Transverse colon (tissue), 4 donors: ENCODE results near the gene PSMG3. TPM values are rescaled to one million over a fixed set of nuclear protein-coding genes. Genes with fewer than 3 reads are reported as not detected.

ENCODE experiments used
- DNase-seq: peaks from one replicate; pipeline ENCODE4 v3.0.0-alpha.2; 2019
- H3K27ac ChIP-seq, 4 donors: fragments of 200-600 bp; sonication (generic); 2 replicates each; pipeline ENCODE4 v1.5.1; 2016 to 2018; ENCODE audit warnings: inconsistent platforms in 4 of 4
- H3K27me3 ChIP-seq: fragments of 200-600 bp; sonication (generic); 2 replicates; pipeline ENCODE4 v1.5.1; 2017; ENCODE audit warnings: inconsistent platforms
- H3K36me3 ChIP-seq, 4 donors: fragments of 200-600 bp; sonication (generic); 2 replicates each; pipeline ENCODE4 v1.5.1; 2017 to 2019; ENCODE audit warnings: inconsistent platforms in 4 of 4
- H3K4me1 ChIP-seq, 4 donors: fragments of 200-600 bp; sonication (generic); 2 replicates each; pipeline ENCODE4 v1.5.1; 2017 to 2020; ENCODE audit warnings: inconsistent platforms in 4 of 4
- H3K4me3 ChIP-seq, 4 donors: fragments of 200-600 bp; sonication (generic); 1 replicate in 1 of 4; 2 replicates in 3 of 4; pipeline versions ENCODE4 v1.5.1 to v1.6.1; 2017 to 2019; ENCODE audit warnings: inconsistent platforms in 4 of 4
- H3K9me3 ChIP-seq, 2 donors: fragments of 200-600 bp; sonication (generic); 2 replicates each; pipeline ENCODE4 v1.5.1; 2017 to 2019; ENCODE audit warnings: inconsistent platforms in 2 of 2
- EP300 ChIP-seq: sonication (generic); formaldehyde crosslinking; IDR thresholded peaks from one replicate; pipeline ENCODE4 v1.6.1; 2017; ENCODE audit warnings: antibody characterized with exemption, low read depth
- POLR2A ChIP-seq: fragments of 450-650 bp; IDR thresholded peaks from one replicate; pipeline ENCODE4 v1.6.1; 2016; ENCODE audit warnings: antibody characterized with exemption, mild to moderate bottlenecking, moderate library complexity
- POLR2AphosphoS5 ChIP-seq, 3 donors: sonication (generic); formaldehyde crosslinking; IDR thresholded peaks; one replicate each; pipeline ENCODE4 v1.6.1; 2016; ENCODE audit warnings: antibody characterized with exemption in 3 of 3
- WGBS, 2 donors: methylation state at CpG; one replicate each; pipeline ENCODE4 v1.1.5; 2018; ENCODE audit warnings: low coverage in 1 of 2; 5-methylcytosine and 5-hydroxymethylcytosine counted together
- in situ Hi-C, 4 donors: fragments of 200-750 bp; cut with MboI; loops; one replicate each; pipeline versions ENCODE4 v1.15.0 to v1.15.1; 2017; ENCODE audit warnings: low sequenced_read_pairs in 3 of 4, low pct_ligation_motif_present in 1 of 4, low pct_unique_long_range_greater_than_20kb in 1 of 4
- intact Hi-C: fragments of 100-400 bp; cut with DNase I; formaldehyde crosslinking; loops from one replicate; pipeline ENCODE4 v1.15.1; 2023; ENCODE audit warnings: low total_unique reads
- total RNA-seq, 4 donors: library from RNA; depleted of rRNA; stranded (reverse); fragments of >200 nt; gene quantifications; one replicate each; pipeline ENCODE4 v1.1.0, GENCODE V29; 2016
- TF ChIP-seq, protein P1 (sequence below), 5 experiments: fragments of 200-600 bp in 3 of 5; fragments of 450-650 bp in 2 of 5; sonication (generic) in 3 of 5; IDR thresholded peaks; 1 replicate in 2 of 5; 2 replicates in 3 of 5; pipeline ENCODE4 v1.5.1; 2016 to 2017; ENCODE audit warnings: antibody characterized with exemption in 5 of 5, inconsistent platforms in 3 of 5, mild to moderate bottlenecking in 2 of 5, moderate library complexity in 1 of 5

The PSMG3 gene
- total RNA-seq, 4 donors from 2014 or later = 7.1 to 41.9 (median 27.6) TPM

DNA sequence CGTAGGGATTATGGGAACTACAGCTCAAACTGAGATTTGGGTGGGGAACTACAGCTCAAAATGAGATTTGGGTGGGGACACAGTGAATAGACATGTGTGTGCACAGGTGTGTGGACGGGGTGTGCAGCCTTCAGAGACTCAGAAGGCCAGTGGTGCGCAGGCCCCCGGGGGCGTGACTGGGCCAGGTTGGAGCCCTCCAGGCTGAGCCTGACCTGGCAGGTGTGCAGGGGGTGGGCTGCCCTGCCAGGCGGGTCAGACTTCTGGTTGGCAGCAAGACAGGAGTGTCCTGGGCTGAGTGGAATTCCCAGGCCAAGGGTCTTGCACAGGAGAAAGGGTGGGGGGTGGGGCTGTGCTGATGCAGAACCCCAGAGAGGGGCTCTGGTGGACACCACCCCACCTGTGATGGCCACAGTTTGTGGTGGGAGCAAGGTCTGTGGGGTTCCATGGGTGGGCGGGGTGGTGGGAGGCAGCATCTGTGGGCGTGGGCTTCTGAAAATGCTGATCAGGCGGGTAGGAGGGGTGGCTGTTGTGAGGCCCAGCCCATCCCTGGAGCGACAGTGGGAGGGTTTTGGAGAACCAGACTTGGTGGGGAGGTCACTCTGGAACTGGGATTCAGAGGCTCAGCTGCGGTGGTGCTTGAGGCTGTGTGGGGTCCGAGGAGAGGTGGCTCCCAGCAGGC, 29.3 kb upstream of the PSMG3 start:
- no peaks in the 10 kb centered on the region for H3K36me3 ChIP-seq
- DNase-seq = no peak
- intact Hi-C loops = no loop called here
- no peak overlapping the region for H3K27ac ChIP-seq
- in situ Hi-C loops = loop anchor here in 3 of 4 donors (25.0 kb wide), 2 partner anchors 613 to 738 kb away; no protein-coding TSS in a partner anchor
- TF ChIP-seq, protein P1, sequence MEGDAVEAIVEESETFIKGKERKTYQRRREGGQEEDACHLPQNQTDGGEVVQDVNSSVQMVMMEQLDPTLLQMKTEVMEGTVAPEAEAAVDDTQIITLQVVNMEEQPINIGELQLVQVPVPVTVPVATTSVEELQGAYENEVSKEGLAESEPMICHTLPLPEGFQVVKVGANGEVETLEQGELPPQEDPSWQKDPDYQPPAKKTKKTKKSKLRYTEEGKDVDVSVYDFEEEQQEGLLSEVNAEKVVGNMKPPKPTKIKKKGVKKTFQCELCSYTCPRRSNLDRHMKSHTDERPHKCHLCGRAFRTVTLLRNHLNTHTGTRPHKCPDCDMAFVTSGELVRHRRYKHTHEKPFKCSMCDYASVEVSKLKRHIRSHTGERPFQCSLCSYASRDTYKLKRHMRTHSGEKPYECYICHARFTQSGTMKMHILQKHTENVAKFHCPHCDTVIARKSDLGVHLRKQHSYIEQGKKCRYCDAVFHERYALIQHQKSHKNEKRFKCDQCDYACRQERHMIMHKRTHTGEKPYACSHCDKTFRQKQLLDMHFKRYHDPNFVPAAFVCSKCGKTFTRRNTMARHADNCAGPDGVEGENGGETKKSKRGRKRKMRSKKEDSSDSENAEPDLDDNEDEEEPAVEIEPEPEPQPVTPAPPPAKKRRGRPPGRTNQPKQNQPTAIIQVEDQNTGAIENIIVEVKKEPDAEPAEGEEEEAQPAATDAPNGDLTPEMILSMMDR (IDR thresholded peaks at IDR 0.05) = no peak
- no peak for TF ChIP-seq POLR2A
- no peak for TF ChIP-seq POLR2AphosphoS5 (IDR thresholded peaks at IDR 0.05)
- TF ChIP-seq EP300 = no peak
- no peaks in the 10 kb centered on the region for H3K9me3 ChIP-seq
- 83 to 93% methylated on average over 3 to 12 of the region's 12 CpGs for WGBS, 2 donors
- peaks cover 24% of the 10 kb centered on the region for H3K27me3 ChIP-seq
- no peaks in the 10 kb centered on the region for H3K4me1 ChIP-seq
- no peak overlapping the region for H3K4me3 ChIP-seq

DNA sequence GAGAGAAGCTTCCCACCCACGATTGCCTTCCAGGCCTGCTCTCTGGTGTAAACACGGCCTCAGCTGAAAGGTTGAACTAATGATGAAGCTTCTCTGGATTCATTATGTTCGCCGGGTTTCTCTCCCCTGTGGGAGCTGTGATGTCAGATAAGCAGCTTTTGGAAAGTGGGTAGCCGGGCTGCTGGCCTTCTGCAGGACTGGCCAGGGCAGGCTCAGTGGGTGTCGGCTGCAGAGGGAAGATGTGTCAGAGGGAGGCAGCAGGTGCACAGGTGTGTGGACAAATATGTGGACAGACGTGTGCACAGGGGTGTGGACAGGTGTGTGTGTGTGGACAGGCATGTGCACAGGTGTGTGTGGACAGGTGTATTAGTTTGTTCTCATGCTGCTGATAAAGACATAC, 28.5 kb upstream of the PSMG3 start:
- Histone ChIP-seq H3K4me3 (no peak overlapping the region), H3K36me3 (no peaks in the 10 kb centered on the region), H3K27ac (no peak overlapping the region), H3K27me3 (peaks cover 20% of the 10 kb centered on the region), H3K4me1 (no peaks in the 10 kb centered on the region), H3K9me3 (no peaks in the 10 kb centered on the region)
- in situ Hi-C loops (loop anchor here in 3 of 4 donors (25.0 kb wide), 2 partner anchors 614 to 739 kb away; no protein-coding TSS in a partner anchor), intact Hi-C loops (no loop called here)
- TF ChIP-seq POLR2A = no peak
- TF ChIP-seq, protein P1 (IDR thresholded peaks at IDR 0.05) = no peak
- TF ChIP-seq EP300 = no peak
- no peak for TF ChIP-seq POLR2AphosphoS5 (IDR thresholded peaks at IDR 0.05)
- no peak for DNase-seq
- WGBS, 2 donors = 83 to 87% methylated on average over 3 to 7 of the region's 7 CpGs

DNA sequence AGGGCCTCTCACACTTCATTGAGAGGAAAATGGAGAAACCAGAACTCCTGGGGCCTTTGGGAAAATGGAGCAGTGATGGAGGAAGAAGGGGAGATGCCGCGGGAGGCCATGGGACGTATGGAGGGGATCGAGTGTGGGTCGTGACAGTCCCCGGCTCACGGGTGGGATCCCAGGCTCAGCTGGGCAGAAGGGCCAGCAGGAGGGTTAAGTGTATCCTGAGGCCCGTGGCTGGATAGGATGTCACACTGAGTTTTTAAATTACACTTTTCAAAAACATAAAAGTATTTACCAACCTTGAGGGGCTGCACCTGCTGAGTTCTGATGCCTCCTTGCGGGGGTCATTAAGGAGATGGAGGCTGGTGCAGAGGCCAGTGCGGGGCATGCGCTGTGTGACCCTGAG, 28.0 kb upstream of the PSMG3 start:
- Histone ChIP-seq H3K27me3 (peaks cover 23% of the 10 kb centered on the region), H3K9me3 (no peaks in the 10 kb centered on the region), H3K4me3 (no peak overlapping the region), H3K4me1 (no peaks in the 10 kb centered on the region), H3K27ac (no peak overlapping the region), H3K36me3 (no peaks in the 10 kb centered on the region)
- 86% methylated on average over 11 of the region's 11 CpGs; no CpG with 5 or more reads in 1 of the 2 donors for WGBS, 2 donors
- TF ChIP-seq POLR2AphosphoS5 (IDR thresholded peaks at IDR 0.05) (no peak), POLR2A (no peak), EP300 (no peak)
- TF ChIP-seq, protein P1 (IDR thresholded peaks at IDR 0.05) = no peak
- intact Hi-C loops (no loop called here), in situ Hi-C loops (loop anchor here in 3 of 4 donors (25.0 kb wide), 2 partner anchors 615 to 740 kb away; no protein-coding TSS in a partner anchor)
- DNase-seq = no peak

DNA sequence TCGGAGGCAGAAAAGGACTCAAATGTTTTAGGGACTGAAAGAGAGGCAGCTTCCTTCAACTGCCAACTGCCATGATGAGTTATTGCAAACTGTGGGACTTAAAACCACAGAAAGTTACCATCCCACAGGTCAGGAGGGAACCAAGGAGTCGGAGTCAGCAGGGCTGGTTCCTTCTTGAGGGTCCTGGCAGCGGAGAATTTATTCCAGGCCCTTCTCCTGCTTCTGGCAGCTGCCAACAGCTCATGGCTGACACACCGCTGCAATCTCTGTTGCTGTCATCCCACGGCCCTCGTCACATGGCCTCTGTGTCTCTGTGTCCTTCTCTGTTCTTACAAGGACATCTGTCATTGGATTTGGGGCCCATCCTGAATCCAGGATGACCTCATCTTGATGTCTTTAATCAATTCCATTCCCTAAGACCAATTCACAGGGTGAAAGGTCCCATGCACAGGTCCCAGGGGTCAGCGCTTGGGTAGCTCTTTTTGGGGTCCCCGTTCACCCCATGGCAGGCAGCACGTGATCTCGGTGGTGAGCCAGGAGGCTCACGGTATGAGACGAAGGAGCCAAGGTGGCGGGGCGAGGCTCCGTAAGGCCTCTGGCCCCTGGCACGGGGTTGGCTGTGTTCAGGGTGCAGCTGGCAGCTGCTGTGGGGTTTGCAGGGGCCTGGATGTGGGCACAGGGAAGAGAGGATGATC, 27.4 kb upstream of the PSMG3 start:
- intact Hi-C loops = no loop called here
- TF ChIP-seq POLR2A (no peak), EP300 (no peak), POLR2AphosphoS5 (IDR thresholded peaks at IDR 0.05) (no peak)
- TF ChIP-seq, protein P1 (IDR thresholded peaks at IDR 0.05) = no peak
- 67 to 86% methylated on average over 5 to 16 of the region's 16 CpGs for WGBS, 2 donors
- in situ Hi-C loops = loop anchor here in 3 of 4 donors (25.0 kb wide), 2 partner anchors 615 to 740 kb away; no protein-coding TSS in a partner anchor
- DNase-seq = no peak
- Histone ChIP-seq H3K9me3 (no peaks in the 10 kb centered on the region), H3K4me3 (no peak overlapping the region), H3K36me3 (no peaks in the 10 kb centered on the region), H3K27ac (no peak overlapping the region), H3K27me3 (peaks cover 28% of the 10 kb centered on the region), H3K4me1 (no peaks in the 10 kb centered on the region)
